ENCODE measurements around the gene SDR9C7.
"Not testable (repeated sequence)": the region's sequence is repeated elsewhere in the genome, so short reads cannot be mapped to it uniquely, and the experiment has no call there.

SDR9C7 gene

DNA sequence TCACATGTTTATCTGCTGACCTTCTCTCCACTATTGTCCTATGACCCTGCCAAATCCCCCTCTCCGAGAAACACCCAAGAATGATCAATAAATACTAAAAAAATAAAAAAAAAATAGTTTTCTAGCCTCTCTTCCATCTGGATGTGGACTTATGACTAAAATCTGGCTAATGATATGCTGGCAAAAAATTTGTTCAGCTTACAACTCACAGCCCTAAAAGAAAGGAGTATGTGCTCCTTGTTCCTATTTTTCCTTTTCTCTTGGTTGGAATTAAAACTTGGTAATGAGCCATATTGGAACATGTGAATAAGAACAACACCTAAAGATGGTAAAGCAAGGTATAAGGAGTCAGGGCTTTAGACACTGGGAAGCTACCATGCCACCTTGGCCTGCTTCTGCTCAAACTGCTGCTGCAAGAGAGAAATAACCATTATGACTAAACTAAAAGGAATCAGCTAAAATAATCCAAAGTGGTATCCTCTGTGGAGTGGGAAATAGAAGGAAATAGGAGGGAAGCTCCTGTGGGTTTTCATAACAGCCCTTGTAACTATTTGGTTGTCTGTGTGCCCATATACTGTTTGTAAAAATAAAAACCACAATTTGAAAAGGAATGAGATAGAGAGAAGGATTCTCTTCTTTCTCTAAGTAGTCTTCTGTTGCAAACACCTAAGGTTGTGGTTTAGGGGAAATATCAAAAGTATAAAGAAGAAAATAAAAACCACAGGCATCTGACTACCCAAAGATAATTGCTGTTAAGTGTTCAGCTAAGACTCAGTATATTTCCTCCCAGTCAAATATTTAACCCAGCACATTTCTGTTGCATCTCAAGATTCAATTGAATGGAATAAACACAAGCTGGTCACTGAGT lies 53.8 kb downstream of the SDR9C7 start:
- H3K27ac ChIP-seq, result no peak overlapping the region
- no peak for TF ChIP-seq ZFX (IDR thresholded peaks at IDR 0.05; ENCODE audit: borderline replicate concordance)
- TF ChIP-seq, protein P1, sequence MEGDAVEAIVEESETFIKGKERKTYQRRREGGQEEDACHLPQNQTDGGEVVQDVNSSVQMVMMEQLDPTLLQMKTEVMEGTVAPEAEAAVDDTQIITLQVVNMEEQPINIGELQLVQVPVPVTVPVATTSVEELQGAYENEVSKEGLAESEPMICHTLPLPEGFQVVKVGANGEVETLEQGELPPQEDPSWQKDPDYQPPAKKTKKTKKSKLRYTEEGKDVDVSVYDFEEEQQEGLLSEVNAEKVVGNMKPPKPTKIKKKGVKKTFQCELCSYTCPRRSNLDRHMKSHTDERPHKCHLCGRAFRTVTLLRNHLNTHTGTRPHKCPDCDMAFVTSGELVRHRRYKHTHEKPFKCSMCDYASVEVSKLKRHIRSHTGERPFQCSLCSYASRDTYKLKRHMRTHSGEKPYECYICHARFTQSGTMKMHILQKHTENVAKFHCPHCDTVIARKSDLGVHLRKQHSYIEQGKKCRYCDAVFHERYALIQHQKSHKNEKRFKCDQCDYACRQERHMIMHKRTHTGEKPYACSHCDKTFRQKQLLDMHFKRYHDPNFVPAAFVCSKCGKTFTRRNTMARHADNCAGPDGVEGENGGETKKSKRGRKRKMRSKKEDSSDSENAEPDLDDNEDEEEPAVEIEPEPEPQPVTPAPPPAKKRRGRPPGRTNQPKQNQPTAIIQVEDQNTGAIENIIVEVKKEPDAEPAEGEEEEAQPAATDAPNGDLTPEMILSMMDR (IDR thresholded peaks at IDR 0.05), result no peak

DNA sequence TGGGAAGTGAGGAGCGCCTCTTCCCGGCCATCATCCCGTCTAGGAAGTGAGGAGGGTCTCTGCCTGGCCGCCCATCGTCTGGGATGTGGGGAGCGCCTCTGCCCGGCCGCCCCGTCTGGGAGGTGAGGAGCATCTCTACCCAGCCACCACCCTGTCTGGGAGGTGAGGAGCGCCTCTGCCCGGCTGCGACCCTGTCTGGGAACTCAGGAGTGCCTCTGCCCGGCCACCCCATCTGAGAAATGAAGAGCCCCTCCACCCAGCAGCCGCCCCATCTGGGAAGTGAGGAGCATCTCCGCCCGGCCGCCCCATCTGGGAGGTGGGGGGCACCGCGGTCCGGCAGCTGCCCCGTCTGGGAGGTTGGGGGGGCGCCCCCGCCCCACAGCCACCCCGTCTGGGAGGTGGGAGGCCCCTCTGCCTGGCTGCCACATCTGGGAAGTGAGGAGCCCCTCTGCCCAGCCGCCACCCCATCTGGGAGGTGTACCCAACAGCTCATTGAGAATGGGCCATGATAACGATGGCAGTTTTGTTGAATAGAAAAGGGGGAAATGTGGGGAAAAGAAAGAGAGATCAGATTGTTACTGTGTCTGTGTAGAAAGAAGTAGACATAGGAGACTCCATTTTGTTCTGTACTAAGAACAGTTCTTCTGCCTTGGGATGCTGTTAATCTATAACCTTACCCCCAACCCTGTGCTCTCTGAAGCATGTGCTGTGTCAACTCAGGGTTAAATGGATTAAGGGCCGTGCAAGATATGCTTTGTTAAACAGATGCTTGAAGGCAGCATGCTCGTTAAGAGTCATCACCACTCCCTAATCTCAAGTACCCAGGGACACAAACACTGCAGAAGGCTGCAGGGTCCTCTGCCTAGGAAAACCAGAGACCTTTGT lies 54.7 kb downstream of the SDR9C7 start:
- H3K27ac ChIP-seq, result not testable (repeated sequence)

DNA sequence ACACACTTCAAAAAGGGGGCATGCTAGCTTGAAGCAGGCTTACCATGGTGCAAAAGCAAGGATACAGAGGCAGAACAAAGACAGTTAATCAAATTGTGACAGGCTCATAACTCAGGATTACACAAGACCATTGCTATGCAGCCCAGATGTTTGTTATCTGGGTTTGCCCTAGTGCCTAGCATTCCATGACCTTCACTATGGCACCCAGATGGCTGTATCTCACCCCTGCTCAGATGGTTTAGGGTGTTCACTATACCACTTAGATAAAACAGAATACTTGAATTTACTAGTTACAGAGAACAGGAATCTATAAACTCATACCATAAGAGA lies 56.2 kb downstream of the SDR9C7 start:
- no peak for TF ChIP-seq ZFX (IDR thresholded peaks at IDR 0.05; ENCODE audit: borderline replicate concordance)
- TF ChIP-seq, protein P1 (IDR thresholded peaks at IDR 0.05), result no peak
- no peak overlapping the region for H3K27ac ChIP-seq

DNA sequence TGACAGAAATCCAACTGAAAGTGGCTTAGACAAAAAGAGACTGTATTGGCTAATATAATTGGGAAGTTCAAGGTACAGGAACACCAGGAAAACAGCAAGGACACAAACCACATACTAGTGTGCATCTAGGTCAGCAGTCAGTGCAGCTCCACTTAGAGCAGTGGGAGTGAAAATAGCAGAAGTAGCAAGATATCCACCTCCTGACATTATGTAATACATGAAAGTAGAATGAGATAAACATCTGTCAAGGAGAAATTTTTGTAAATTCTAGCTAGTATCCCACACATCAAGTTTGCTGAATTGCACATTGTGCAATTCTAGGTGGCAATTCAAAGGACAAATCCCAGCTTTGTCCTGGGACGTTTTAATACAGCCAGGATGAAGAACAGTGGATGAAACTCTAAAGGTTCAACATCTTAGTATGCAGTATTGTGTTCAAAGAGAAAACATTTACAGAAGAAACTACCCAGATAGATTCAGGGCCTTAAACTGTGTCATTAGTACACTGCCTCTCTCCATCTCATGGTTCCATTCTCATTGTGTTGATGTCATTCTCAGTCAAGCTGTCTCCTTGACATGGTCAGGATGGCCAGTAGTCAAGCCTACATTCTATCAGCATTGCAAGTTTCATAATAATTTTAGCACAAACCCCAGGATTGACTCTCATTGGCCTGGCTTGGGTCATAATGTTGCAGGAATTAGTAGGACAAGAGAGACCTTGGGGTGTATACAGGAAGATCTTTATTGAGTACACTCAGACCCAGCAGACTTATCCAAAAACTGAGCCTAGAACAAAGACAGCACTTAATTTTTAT lies 56.8 kb downstream of the SDR9C7 start:
- TF ChIP-seq, protein P1 (IDR thresholded peaks at IDR 0.05), result no peak
- no peak for TF ChIP-seq ZFX (IDR thresholded peaks at IDR 0.05; ENCODE audit: borderline replicate concordance)
- H3K27ac ChIP-seq, result no peak overlapping the region

DNA sequence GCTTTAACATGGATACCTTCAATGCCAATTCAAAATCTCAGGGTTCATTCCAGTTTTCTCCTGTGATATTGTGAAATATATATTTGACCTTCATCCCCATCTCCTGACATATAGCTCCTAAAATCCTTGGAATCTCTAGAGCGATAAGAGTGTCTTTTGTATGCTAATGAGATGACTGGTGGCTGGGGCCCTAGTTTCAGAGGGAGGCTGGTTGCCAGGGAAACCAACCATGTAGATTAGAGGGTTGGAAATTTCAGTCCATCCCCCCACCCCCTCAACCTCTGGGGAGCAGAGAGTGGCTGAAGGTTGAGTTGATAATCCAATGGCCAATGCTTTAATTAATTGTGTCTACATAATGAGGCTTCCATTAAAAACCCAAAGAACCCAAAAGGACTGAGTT lies 59.4 kb downstream of the SDR9C7 start:
- TF ChIP-seq, protein P1 (IDR thresholded peaks at IDR 0.05), result no peak
- no peak for TF ChIP-seq ZFX (IDR thresholded peaks at IDR 0.05; ENCODE audit: borderline replicate concordance)
- no peak overlapping the region for H3K27ac ChIP-seq

DNA sequence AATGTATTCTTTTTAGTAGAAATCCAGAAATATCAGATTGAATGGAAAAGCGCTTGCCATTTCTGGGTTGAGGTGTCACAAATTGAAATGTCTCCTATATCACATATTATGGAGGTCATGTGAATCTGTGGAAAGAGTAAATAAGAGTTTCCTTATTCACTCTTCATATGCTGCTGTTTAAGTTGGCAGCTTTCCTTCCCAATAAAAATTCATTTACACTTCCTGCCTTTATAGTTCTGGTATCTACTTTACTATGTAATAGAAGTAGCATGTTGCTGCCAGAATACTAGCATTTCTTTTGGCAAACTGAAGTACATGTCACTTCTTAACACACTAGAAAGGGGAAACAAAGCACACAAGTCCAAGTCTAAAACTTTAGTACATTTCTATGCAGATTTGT lies 60.8 kb downstream of the SDR9C7 start:
- no peak overlapping the region for H3K27ac ChIP-seq
- no peak for TF ChIP-seq ZFX (IDR thresholded peaks at IDR 0.05; ENCODE audit: borderline replicate concordance)
- TF ChIP-seq, protein P1 (IDR thresholded peaks at IDR 0.05), result no peak

Data from 22Rv1 (cell line).